ENCODE data around the gene FBXL20.

The FBXL20 gene

GRCh38 chr17:39365872-39366271 is 35.6 kb downstream of the FBXL20 start:
- no peak overlapping the region for H3K4me3 ChIP-seq (ENCODE audit: low read depth, low read length)
- DNase-seq = no peak
- H3K9me3 ChIP-seq (ENCODE audit: severe bottlenecking) = no peaks in the 10 kb centered on the region
- no peaks in the 10 kb centered on the region for H3K27me3 ChIP-seq (ENCODE audit: insufficient read depth, low read depth, severe bottlenecking)
- no peak overlapping the region for H3K27ac ChIP-seq
- no peak for TF ChIP-seq CTCF (IDR thresholded peaks at IDR 0.05; ENCODE audit: low read depth, low read length)
- H3K36me3 ChIP-seq = no peaks in the 10 kb centered on the region; the same call in 1 of the 2 replicates

- H3K4me3 ChIP-seq (ENCODE audit: low read depth, low read length) = no peak overlapping the region
- no peak for TF ChIP-seq CTCF (IDR thresholded peaks at IDR 0.05; ENCODE audit: low read depth, low read length)
- no peaks in the 10 kb centered on the region for H3K27me3 ChIP-seq (ENCODE audit: insufficient read depth, low read depth, severe bottlenecking)
- H3K27ac ChIP-seq = no peak overlapping the region
- no peak for DNase-seq
- H3K36me3 ChIP-seq = no peaks in the 10 kb centered on the region
- H3K9me3 ChIP-seq (ENCODE audit: severe bottlenecking) = no peaks in the 10 kb centered on the region
Measured at GRCh38 chr17:39365242-39365641, 36.2 kb downstream of the FBXL20 start.

GRCh38 chr17:39364236-39365025 is 37.0 kb downstream of the FBXL20 start:
- no peak for TF ChIP-seq CTCF (IDR thresholded peaks at IDR 0.05; ENCODE audit: low read depth, low read length)
- no peak overlapping the region for H3K4me3 ChIP-seq (ENCODE audit: low read depth, low read length)
- no peak for DNase-seq
- no peaks in the 10 kb centered on the region for H3K27me3 ChIP-seq (ENCODE audit: insufficient read depth, low read depth, severe bottlenecking)
- no peaks in the 10 kb centered on the region for H3K36me3 ChIP-seq
- H3K9me3 ChIP-seq (ENCODE audit: severe bottlenecking) = no peaks in the 10 kb centered on the region
- H3K27ac ChIP-seq = no peak overlapping the region

- Histone ChIP-seq H3K27ac (no peak overlapping the region), H3K36me3 (no peaks in the 10 kb centered on the region), H3K27me3 (ENCODE audit: insufficient read depth, low read depth, severe bottlenecking) (no peaks in the 10 kb centered on the region), H3K4me3 (ENCODE audit: low read depth, low read length) (no peak overlapping the region), H3K9me3 (ENCODE audit: severe bottlenecking) (no peaks in the 10 kb centered on the region)
- DNase-seq = no peak
- no peak for TF ChIP-seq CTCF (IDR thresholded peaks at IDR 0.05; ENCODE audit: low read depth, low read length)
Measured at GRCh38 chr17:39361064-39361463, 40.4 kb downstream of the FBXL20 start.

GRCh38 chr17:39360537-39360936 is 40.9 kb downstream of the FBXL20 start:
- no peaks in the 10 kb centered on the region for H3K27me3 ChIP-seq (ENCODE audit: insufficient read depth, low read depth, severe bottlenecking)
- no peak for TF ChIP-seq CTCF (IDR thresholded peaks at IDR 0.05; ENCODE audit: low read depth, low read length)
- no peak for DNase-seq
- no peak overlapping the region for H3K4me3 ChIP-seq (ENCODE audit: low read depth, low read length)
- no peak overlapping the region for H3K27ac ChIP-seq
- H3K9me3 ChIP-seq (ENCODE audit: severe bottlenecking) = no peaks in the 10 kb centered on the region
- H3K36me3 ChIP-seq = no peaks in the 10 kb centered on the region

GRCh38 chr17:39359994-39360393 is 41.4 kb downstream of the FBXL20 start:
- Histone ChIP-seq H3K27ac (no peak overlapping the region), H3K4me3 (ENCODE audit: low read depth, low read length) (no peak overlapping the region)
- no peak for DNase-seq

More at GRCh38 chr17:39359994-39360393, 41.4 kb downstream of the FBXL20 start:
- TF ChIP-seq CTCF (IDR thresholded peaks at IDR 0.05; ENCODE audit: low read depth, low read length) = no peak
- Histone ChIP-seq H3K9me3 (ENCODE audit: severe bottlenecking) (no peaks in the 10 kb centered on the region), H3K27me3 (ENCODE audit: insufficient read depth, low read depth, severe bottlenecking) (no peaks in the 10 kb centered on the region), H3K36me3 (no peaks in the 10 kb centered on the region)

Data from WERI-Rb-1 (cell line).